Measurements from ENCODE around the gene MKS1.

The MKS1 gene

DNA sequence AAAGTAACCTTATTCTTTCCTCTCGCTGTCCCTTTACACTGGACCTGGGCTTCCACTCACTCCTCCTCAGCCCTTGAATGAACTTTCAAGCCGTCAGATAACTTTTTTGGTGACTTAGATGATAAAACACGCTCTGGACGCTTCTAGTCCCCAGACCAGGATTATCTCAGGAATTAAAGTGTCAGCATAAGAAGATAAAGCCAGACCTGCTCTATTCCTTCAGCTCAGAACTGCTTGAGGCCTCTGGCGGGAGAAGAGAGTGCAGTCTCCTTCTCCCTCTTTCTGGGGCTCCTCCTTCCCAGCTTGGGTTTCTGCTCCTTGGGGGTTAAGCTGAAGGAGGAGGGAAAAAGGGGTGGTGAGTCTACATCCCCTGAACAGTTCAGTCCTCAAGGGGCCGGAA lies 25.9 kb upstream of the MKS1 start:
- DNase-seq, result no peak

DNA sequence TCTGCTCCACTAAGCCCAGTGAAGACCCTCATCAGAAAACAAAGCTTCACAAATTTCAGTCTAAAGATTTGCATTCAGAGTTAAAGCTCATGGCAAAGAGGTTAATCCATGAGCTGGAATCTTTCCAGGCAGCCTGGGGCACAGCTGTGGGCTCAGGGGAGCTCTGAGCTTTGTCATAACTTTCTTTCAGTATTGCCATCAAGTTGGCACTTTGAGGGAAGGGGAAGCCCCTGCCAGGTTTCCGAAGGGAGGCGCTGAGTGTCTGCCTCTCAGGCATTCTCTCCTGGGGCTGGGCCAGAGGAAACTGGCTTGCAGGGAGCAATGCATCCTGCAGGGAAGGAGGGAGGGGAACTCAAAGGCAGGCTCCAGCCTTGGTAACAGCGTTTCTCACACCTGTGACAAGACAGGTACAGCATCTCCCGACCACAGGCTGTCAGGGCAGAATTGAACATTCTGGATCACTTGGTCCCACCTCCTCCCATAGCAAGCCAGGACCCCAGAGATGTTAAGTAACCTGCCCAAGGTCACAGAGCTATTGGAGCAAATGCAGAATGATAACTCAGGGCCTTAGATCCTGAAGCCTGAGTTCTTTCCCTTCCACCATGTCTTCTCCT lies 23.2 kb upstream of the MKS1 start:
- no peak for DNase-seq

DNA sequence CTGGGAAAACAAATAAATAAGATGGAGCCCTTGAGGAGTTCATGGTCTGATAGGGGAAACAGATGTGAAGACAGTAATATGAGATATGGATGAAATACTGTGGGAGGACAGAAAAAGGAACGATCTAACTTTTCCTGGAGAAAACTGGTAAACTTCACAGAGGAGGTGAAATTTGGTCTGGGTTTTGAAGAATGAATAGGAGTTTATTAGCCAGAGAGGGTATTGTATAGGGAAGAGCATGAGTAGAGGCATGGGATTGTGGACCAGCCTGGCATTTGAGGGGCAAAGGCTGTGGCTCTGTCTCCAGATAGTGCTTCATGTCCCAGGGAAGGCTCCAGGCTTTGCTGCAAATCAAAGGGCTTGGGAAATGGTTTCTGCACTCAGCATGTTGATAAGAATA lies 20.9 kb upstream of the MKS1 start:
- DNase-seq, result no peak

DNA sequence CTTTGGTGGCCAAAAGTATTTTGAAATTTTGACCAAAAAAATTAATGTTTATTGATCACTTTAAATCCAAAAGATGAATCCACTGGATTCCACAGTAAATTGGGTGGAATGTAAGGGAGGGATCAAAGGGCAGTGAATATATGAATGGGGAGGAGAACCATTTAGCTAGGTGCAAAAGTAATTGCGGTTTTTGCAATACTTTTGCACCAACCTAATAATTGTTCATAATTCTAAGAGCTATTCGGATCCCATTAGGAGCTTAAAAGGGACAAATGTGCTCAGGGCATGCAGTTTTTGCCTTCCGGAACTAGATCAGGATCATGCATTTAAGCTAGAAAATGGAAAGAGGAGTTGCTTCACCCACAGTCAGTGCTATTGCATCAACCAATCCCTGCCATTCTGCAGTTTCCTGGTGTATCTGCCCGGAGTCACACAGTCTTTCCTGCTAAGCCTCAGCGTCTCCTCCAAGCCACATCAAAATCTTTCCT lies 19.1 kb upstream of the MKS1 start, which contains the start of gene LPO:
TSS of gene LPO (plus strand) at position 438 of the 488 bp plus-strand sequence. CDS start 4,396 bp downstream, outside the sequence.
- no peak for DNase-seq

DNA sequence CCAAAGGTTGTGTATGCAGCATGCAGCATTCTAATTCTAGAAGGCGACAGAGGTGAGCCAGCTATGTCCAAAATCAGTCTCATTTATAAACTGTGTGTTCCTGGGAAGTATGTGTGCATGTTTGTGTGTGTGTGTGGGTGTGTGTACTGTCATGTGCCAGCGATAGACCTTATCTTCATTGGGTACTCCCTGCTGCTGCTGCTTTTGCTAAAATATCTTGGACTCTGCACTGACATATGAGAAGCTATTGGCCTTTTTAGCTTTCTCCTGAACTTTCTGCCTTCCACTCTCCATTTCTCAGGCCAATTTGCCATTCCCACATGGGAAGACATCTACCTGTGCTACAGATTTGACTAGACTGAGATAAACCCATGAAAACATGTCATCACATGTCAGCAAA lies 17.3 kb upstream of the MKS1 start:
- no peak for DNase-seq

DNA sequence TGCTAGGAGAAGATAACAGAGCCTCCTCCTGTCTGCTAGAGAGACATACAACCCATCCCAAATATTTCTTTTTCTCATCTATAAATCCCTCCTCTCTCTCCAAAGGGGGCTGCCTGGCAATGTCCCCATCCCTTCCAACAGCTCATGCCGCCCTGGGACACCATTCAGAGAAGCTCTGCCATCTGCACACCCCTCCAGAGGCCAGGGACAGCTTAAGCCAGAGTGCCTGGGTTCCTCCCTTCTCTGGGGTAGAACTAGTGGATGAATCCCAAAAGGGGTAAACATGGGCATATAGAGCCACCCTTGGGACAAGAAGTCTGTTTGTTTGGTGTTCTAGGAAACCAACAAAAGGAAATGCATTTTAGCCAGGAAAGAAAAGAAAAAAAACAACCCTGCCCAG lies 16.8 kb upstream of the MKS1 start:
- DNase-seq, result no peak

DNA sequence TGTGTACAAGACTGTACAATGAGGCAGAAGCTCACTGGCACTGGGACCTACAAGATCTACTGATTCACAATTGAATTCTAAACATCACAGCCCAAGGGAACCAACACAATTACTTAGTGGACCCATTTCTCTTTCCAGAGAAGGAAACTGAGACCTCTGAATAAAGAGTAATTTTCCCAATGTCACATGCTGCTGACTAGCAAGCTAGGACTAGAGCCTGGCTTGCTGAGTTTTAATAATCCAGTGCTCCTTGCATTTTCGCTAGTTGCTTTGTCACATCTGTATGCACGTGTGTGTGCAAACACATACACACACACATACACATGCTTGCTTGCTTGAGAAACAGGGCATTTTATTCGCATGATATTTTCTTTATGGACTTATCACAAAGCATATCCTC lies 15.5 kb upstream of the MKS1 start:
- DNase-seq, result no peak

DNA sequence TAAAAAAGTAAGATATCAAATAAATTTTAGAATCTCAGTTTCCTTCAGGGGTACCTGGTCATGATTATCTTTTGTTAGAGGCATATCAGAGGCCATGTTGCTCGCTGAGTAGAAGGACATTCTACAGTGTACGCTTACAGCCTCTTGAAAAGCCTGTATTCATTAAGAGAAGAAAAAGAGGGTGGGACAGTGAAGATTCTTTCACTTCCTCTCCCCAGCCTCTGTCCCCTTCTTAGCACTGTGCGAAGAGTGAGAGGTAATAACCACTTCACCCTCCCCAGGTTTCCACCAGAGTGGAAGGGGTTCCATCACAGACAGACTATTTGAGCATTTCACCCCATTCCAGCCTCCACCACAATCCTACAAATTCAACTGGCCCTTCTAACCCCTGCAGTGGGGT lies 14.5 kb upstream of the MKS1 start:
- no peak for DNase-seq

DNA sequence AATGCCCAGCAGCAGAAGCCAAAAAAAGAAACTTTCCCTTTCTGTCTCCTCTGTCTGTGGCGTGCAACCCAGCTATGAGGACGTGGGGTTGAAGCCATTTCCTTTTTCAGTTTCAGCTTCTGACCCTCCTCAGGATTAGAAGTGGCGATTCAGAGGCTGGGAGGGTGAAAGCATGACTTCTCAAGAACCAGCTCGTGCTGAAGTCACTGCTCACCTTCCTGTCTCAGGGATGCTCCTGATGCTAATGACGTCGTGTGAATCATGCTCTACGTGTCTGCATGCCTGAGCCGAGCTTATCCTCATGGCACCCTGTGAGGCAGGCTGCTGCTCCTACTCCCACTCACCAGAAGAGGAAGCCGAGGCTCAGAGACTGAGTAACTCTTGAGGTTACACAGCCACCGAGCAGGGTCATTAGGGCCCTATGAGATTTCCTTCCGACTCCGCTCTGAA lies 13.7 kb upstream of the MKS1 start:
- DNase-seq, result peak; percentile 90

DNA sequence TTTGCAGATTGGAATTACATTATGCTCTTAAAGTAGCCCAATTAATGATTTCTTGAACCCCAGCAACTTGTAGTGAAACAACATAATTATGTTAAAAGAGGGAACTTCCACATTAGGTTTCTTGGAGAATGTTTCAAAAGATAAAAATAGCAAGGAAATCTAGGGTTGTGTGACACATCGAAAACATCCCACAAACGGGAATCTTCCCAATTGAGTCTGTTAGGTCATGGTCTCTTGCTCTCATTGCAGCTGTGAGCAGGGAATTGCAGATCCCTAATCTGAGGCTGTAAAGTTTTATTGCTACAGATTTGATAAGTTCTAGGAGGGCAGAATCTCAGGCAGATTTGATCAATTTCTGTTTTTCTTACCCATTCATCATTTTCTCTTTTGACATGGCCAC lies 12.6 kb upstream of the MKS1 start:
- peak; percentile 67 for DNase-seq

DNA sequence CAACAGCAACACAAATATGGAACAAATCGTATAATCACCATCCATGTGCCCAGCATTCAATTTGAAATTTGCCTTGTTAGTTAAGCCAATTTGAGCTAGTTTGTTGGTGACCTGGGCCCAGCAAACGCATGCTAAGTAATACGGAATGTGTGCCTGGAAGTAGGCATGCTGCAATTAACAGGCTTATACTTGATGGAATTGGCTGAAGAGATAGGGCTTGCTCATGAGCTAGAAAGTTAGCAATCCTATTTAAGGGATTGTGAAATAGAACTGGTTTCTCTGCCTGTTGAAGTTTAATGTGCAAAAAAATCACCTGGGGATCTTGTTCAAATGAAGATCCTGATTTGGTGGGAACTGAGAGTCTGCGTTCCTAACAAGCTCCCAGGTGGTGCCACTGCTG lies 10.8 kb upstream of the MKS1 start:
- DNase-seq, result no peak

DNA sequence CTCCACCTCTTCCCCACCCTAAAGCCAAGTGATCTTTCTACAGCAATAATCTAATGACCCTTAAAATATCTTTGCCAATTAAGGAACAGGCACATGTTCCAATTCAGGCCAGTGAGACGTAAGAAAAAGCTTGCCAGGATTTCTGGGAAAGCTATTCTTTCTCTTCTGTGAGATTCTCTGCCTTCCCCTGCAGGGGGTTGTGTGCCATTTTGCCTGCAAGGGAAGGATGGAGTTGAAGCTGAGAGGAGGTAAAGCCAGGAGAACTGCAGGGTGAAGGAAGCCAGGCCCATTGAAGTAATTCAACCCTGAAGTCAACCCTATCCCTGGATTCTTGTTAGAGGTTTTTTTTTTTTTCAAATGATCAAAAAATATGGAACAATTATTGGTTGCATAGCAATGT lies 10.3 kb upstream of the MKS1 start:
- no peak for DNase-seq

DNA sequence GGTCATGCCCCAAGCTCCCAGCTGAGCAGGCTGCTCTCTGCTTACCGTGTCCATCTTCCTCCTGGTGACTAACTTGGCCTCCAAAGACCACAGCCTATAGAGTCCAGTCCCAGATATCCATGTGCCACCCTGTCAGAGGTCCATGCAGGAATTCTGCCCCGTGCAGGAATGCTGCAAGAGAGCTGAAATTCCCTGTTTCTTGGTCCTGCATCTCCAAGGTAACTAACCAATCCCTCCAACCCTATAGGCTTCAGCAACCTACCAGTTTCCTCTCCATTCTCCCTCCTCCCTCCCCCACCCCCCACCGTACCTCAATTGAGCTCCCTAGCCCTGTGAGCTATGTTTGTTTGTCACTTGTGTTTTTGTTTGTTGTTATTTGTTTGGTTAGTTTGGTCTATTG lies 9.6 kb upstream of the MKS1 start:
- DNase-seq, result no peak

DNA sequence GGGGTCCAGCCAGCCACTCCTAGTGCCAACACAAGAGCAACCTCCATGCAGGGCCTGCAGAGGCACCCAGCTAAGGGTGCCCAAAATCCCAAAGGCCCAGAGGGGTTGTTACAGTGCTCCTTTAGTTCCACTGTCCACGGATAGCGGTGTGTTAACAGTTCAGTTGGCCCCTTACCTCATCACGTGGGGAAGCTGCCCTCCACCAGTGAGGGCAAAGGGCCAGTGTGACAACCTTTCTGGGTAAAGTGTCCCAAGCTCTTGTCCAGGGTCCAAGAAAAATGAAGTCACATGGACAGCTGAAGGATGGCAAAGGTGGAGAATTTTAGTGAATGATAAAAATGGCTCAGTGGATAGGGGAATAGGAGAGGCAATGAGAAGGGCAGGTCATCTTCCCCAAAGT lies 8.7 kb upstream of the MKS1 start:
- no peak for DNase-seq

DNA sequence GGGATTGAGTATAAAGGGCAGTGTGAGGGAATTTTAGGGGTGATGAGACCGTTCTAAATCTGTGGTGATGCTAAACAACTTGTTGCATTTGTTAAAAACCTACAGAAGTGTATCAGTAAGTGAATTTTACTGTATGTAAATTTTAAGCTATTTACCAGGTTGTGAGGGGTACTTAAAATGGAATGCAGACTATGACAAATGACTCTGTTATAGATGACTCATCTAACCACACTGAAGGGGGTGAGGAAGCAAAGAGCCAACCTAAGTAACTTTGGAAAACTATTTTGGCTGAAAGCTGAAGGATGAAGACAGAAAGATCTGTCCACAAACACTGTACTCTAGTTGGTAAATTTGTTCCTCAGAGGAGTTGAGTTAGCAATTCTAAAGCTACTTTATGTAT lies 5.3 kb upstream of the MKS1 start:
- peak; percentile 83 for DNase-seq

DNA sequence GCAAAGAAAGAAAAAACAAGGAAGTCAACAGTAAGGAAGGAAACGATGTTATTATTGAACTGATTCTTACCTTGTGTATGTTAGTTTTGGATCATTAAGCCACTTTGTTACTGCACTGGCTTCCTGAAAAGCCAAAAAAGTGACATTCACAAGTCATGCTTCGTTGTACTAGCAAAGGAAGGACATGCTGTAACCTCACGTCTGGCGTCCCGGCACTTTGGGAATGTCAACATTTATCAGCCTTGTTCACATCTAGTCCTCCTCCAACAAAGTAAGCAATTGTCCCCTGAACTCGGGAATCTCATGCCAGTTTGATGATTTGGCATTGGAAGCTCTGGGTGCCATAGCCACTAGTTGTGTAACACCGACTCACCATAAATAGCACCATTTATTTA lies 731 bp upstream of the MKS1 start:
- no peak for DNase-seq

DNA sequence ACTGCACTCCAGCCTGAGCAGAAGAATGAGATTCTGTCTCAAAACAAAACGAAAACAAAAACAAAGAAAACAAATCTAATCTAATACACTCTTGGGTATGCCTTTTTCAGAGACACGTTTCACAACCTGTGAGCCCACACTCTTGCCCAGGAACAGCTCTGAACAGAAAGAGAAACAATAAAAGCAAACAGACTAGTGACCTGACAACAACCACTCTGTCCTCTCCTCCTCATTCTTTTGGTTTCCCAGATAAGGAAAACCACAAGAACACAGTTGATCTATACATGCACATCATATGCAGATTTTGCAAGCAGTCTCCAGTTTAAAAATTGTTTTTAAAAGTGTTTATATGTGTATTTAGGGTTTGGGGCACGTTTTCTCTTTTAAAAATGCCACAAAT lies 1.3 kb downstream of the MKS1 start:
- no peak for DNase-seq

DNA sequence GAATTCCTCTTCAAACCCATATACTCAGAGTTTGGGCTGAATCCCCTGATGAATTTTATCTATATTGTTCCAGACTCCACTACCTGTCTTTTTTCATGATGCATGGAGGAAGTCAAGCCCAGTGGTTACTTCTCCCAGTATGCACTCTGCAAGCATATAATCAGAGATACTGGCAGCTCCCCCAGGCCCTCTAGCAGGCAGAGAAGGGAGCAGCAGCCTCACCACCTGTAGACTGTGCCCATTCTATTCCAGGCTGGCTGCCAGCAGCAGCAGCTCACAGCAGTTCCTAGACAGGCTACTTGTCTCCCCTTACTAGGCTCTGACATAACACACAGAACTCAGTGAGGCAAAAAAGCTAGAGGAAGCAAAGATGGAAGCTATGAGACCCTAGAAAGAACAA lies 3.4 kb downstream of the MKS1 start:
- no peak for DNase-seq

DNA sequence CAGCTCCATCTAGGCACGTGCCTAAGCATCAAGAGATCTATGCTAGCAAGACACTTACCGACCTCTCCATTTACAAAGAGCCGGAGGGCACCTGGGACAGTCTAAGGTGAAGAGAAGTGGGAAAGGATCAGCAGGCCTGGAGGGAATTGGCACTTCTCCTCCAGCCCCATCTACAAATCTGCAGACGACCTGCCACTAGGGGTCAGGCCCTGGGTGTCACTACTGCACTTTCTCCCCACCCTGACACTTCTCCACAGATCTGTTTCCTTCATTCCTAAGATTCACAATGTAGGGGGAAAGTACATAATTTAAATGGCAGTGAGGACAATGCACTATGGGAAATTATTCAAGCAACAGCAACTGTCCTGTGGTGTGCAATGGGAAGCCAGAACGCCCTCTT lies 8.1 kb downstream of the MKS1 start:
- no peak for DNase-seq

DNA sequence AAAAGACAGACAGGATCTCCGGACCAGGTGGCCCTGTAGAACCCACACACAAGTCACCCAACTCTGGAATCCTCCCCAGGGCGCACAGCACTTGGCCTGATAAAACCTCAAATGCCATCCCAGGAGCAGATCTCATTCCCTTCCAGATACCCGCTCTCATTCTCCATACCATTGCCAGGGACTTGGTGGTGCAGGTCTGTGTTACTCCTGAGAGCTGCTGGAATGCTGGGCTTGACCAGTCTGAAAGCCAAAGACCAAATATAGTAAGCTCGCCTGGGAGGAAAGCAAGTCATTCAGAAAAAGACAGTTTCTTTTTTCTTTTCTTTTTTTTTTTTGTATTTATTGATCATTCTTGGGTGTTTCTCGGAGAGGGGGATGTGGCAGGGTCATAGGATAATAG lies 10.7 kb downstream of the MKS1 start:
- DNase-seq, result no peak

DNA sequence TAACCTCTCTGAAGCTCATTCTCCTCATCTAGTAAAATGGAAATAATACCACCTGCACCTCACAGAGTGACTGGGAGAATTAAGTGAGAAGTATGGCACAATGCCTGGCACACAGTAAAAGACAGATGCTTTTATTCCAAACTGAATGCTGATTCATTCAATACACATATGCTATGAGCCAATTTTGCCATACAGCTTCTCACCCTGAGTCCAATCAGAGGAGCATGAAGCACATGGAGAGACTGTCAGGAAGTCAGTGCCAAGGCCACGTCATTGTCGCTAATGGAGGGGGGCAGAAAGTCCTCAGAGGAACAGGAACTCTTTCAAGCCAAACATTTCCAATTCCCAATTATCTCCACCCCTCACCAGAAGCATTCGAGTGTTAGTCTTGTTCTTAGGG lies 11.6 kb downstream of the MKS1 start:
- no peak for DNase-seq

DNA sequence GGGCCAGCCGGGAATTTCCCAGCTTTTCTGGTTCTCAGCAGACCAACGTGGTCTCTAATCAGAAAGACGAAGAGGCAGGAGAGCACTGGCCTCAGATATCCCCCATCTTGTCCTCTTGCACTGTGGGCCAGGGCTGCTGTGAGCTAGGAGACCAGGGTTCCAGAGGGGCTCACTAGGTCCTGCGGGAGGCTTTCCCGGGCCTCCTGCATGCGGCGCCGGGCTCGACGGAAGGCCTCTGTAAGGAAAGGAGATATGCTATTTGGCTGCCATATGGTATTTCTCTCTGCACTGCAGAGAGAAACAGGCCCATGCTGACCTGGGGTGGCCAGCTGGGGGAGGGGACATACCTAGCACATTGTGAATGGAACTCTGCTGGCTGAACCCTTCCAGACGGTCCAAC lies 13.1 kb downstream of the MKS1 start:
- DNase-seq, result no peak

DNA sequence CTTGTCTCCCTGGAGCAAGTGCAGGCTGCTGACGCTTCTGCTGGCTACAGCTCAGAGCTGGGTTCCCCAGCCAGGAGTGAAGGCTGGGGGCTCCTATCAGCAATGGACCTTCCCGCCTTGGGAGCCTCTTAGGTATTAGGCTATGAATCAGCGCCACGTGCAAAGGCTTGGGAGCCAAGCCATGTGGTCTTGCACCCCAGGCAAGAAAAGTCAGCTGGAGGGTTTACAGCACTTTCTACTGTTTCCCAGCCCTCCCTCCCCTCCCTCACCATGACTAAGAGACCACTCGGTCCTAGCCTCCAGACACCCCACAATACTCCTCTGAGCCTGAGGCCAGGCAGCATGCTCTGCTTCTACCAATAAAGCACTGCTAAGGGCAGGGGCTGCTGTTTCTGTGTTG lies 14.3 kb downstream of the MKS1 start:
- DNase-seq, result no peak

DNA sequence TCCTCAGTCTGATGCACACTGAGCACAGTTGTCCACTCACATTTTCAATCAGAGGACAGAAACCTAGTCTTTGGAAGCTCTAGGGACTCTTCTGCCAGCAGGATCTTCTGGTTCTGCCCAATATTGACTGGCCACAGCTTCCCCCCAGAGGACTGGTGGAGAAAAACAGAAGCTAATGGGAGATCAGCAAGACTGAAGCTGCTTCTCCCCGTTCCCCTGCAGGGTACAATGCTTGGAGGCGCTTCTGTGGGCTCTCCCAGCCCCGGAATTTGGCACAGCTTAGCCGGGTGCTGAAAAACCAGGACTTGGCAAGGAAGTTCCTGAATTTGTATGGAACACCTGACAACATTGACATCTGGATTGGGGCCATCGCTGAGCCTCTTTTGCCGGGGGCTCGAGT lies 16.2 kb downstream of the MKS1 start:
- DNase-seq, result no peak

DNA sequence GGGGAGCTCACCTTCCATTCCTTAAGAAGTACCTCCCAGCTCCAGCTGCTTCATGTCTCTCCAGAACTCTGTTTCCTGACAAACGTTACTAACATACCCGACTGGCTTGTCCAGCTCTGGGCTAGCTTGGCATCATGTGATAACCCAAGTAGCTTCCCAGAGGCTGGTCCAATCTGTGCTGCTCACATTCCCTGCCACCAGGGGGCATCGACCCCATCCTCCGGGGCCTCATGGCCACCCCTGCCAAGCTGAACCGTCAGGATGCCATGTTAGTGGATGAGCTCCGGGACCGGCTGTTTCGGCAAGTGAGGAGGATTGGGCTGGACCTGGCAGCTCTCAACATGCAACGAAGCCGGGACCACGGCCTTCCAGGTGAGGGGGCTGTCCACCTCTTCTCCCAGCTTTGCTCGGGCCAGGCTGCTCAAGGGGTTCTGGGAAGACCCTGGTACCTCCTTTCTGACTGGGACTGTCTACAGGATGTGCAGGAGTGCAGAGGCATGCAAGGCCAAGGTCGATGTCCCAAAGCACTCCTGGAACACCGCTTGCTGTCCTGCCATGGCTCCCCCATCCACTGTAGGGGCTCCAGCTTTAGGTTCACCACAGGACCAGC lies 18.9 kb downstream of the MKS1 start:
- peak; percentile 49 for DNase-seq

Data from fibroblast of skin of right quadriceps (primary cell).